HEK293T (cell line): ENCODE measurements around the gene HSP90AA1.

Experiments
- ARNT ChIP-seq: fragments of 450-650 bp; IDR thresholded peaks from 2 replicates; pipeline ENCODE4 v1.6.1; 2017; ENCODE audit warnings: mild to moderate bottlenecking
- BHLHE40 ChIP-seq: fragments of 450-650 bp; IDR thresholded peaks from 2 replicates; pipeline ENCODE4 v1.6.1; 2016; ENCODE audit warnings: mild to moderate bottlenecking, moderate library complexity, borderline replicate concordance
- ELF4 ChIP-seq: fragments of 450-650 bp; IDR thresholded peaks from 2 replicates; pipeline ENCODE4 v1.6.1; 2017; ENCODE audit warnings: antibody characterized with exemption
- FOXK2 ChIP-seq: fragments of 450-650 bp; IDR thresholded peaks from 2 replicates; pipeline ENCODE4 v1.6.1; 2016; ENCODE audit warnings: mild to moderate bottlenecking
- FOXM1 ChIP-seq: fragments of 450-650 bp; IDR thresholded peaks from 2 replicates; pipeline ENCODE4 v1.6.1; 2017; ENCODE audit warnings: mild to moderate bottlenecking, borderline replicate concordance
- HDGF ChIP-seq: fragments of 450-650 bp; IDR thresholded peaks from 2 replicates; pipeline ENCODE4 v1.6.1; 2017; ENCODE audit warnings: antibody characterized with exemption, borderline replicate concordance
- L3MBTL2 ChIP-seq: fragments of 450-650 bp; conservative IDR thresholded peaks from 2 replicates; pipeline ENCODE4 v1.6.1; 2016; ENCODE audit warnings: mild to moderate bottlenecking
- LEF1 ChIP-seq: fragments of 450-650 bp; IDR thresholded peaks from 2 replicates; pipeline ENCODE4 v1.6.1; 2017; ENCODE audit warnings: mild to moderate bottlenecking, borderline replicate concordance
- NFRKB ChIP-seq: fragments of 450-650 bp; IDR thresholded peaks from 2 replicates; pipeline ENCODE4 v1.6.1; 2016; ENCODE audit warnings: mild to moderate bottlenecking, moderate library complexity
- PKNOX1 ChIP-seq: fragments of 450-650 bp; IDR thresholded peaks from 2 replicates; pipeline ENCODE4 v1.6.1; 2016
- SP1 ChIP-seq: fragments of 450-650 bp; IDR thresholded peaks from 2 replicates; pipeline ENCODE4 v1.6.1; 2017
- SUZ12 ChIP-seq: fragments of 450-650 bp; IDR thresholded peaks from 2 replicates; pipeline ENCODE4 v1.6.1; 2016; ENCODE audit warnings: mild to moderate bottlenecking
- TARDBP ChIP-seq: fragments of 450-650 bp; IDR thresholded peaks from 2 replicates; pipeline ENCODE4 v1.6.1; 2016
- ZNF384 ChIP-seq: fragments of 450-650 bp; IDR thresholded peaks from 2 replicates; pipeline ENCODE4 v1.6.1; 2016

GRCh38 chr14:102050625-102051024 lies 36.2 kb downstream of the HSP90AA1 start:
- TF ChIP-seq L3MBTL2, result no peak
- TF ChIP-seq FOXK2, result no peak
- TF ChIP-seq BHLHE40, result no peak
- no peak for TF ChIP-seq ZNF384
- TF ChIP-seq TARDBP, result no peak
- no peak for TF ChIP-seq FOXM1
- no peak for TF ChIP-seq SP1
- no peak for TF ChIP-seq HDGF
- TF ChIP-seq ARNT, result no peak
- no peak for TF ChIP-seq NFRKB
- no peak for TF ChIP-seq LEF1
- TF ChIP-seq PKNOX1, result no peak
- TF ChIP-seq SUZ12, result no peak
- no peak for TF ChIP-seq ELF4
